Activated B cell treated with CpG ODN at 0.5 μM for 24 hours (primary cell): ENCODE measurements around the gene GBP4. TPM values are rescaled to one million over a fixed set of nuclear protein-coding genes. Genes with fewer than 3 reads are reported as not detected.

Experiments used
- ATAC-seq: fragments of 200-7000 bp; cut with Tn5 transposase; one replicate; pipeline ENCODE4 v1.10.0; 2021; ENCODE audit warnings: low read depth, mild to moderate bottlenecking, moderate library complexity
- CTCF ChIA-PET: fragments of 350-600 bp; sonication (Branson Sonifier 250); formaldehyde crosslinking; loops from one replicate; lab custom pipeline; 2021; ENCODE audit warnings: antibody characterized with exemption; lab: Charles Lee
- POLR2A ChIA-PET: fragments of 350-600 bp; sonication (Branson Sonifier 250); formaldehyde crosslinking; loops from one replicate; lab custom pipeline; 2021; ENCODE audit warnings: antibody characterized with exemption; lab: Charles Lee
- DNase-seq: peaks from one replicate; pipeline ENCODE4 v3.0.0; 2022
- H3K27ac Mint-ChIP-seq: one replicate; pipeline ENCODE4 v1.8.0; 2020; ENCODE audit warnings: mixed read lengths
- H3K27me3 Mint-ChIP-seq: one replicate; pipeline ENCODE4 v1.8.0; 2021; ENCODE audit warnings: mixed read lengths
- H3K36me3 Mint-ChIP-seq: one replicate; pipeline ENCODE4 v1.8.0; 2021; ENCODE audit warnings: low read depth, mixed read lengths
- H3K4me1 Mint-ChIP-seq: one replicate; pipeline ENCODE4 v1.8.0; 2021; ENCODE audit warnings: mixed read lengths
- H3K4me3 Mint-ChIP-seq: one replicate; pipeline ENCODE4 v1.8.0; 2020; ENCODE audit warnings: mild to moderate bottlenecking, mixed read lengths
- H3K9me3 Mint-ChIP-seq: one replicate; pipeline ENCODE4 v1.8.0; 2020; ENCODE audit warnings: mixed read lengths
- CTCF ChIP-seq: fragments of 200-600 bp; IDR thresholded peaks from one replicate; pipeline ENCODE4 v1.8.0; 2022; ENCODE audit warnings: antibody characterized with exemption, mild to moderate bottlenecking
- intact Hi-C: fragments of 100-400 bp; cut with micrococcal nuclease; formaldehyde crosslinking; loops from one replicate; pipeline ENCODE4 v1.15.1; 2024
- total RNA-seq: library from RNA; stranded (reverse); gene quantifications from 2 replicates; pipeline ENCODE4 v1.2.3, GENCODE V29; 2022

The GBP4 gene
- total RNA-seq, 1 donor from 2014 or later: 19.2 TPM

- H3K4me1 Mint-ChIP-seq: peaks cover 63% of the 10 kb centered on the region
- peaks cover 19% of the 10 kb centered on the region for H3K36me3 Mint-ChIP-seq
- no peak for DNase-seq
- ATAC-seq: peak; percentile 71
- ChIA-PET CTCF (no interaction called here), POLR2A (interaction anchor here (0.9 kb wide), 1 partner anchor 75 kb away, joined by 4 read pairs; no protein-coding TSS in a partner anchor)
- TF ChIP-seq CTCF: no peak
- intact Hi-C loops: loop anchor here (1.0 kb wide), 1 partner anchor 71 kb away; the partner anchor contains the start of gene GBP5
- peak overlapping the region; percentile 92 for H3K27ac Mint-ChIP-seq
- peaks cover 8% of the 10 kb centered on the region for H3K9me3 Mint-ChIP-seq
- peak overlapping the region; percentile 69 for H3K4me3 Mint-ChIP-seq
- no peaks in the 10 kb centered on the region for H3K27me3 Mint-ChIP-seq
These were observed 2.5 kb upstream of the GBP4 start for GRCh38 chr1:89201106-89201794.

GRCh38 chr1:89200663-89201062 lies 1.9 kb upstream of the GBP4 start:
- CTCF ChIA-PET: interaction anchor here (1.0 to 2.4 kb wide), 2 partner anchors 156 to 158 kb away, joined by 3 to 7 read pairs; no protein-coding TSS in a partner anchor
- Mint-ChIP-seq H3K4me1 (peaks cover 69% of the 10 kb centered on the region), H3K4me3 (peak overlapping the region; percentile 69), H3K36me3 (peaks cover 19% of the 10 kb centered on the region), H3K27me3 (no peaks in the 10 kb centered on the region), H3K9me3 (peaks cover 7% of the 10 kb centered on the region), H3K27ac (peak overlapping the region; percentile 92)
- POLR2A ChIA-PET: interaction anchor here (0.7 to 4.0 kb wide), 3 partner anchors 73 to 120 kb away, joined by 3 to 42 read pairs (median 9); partner anchors contain the start of gene GBP5
- no peak for TF ChIP-seq CTCF
- DNase-seq: no peak
- ATAC-seq: peak; percentile 43
- intact Hi-C loops: loop anchor here (1.0 kb wide), 1 partner anchor 72 kb away; the partner anchor contains the start of gene GBP5

- TF ChIP-seq CTCF: no peak
- no peaks in the 10 kb centered on the region for H3K27me3 Mint-ChIP-seq
- intact Hi-C loops: loop anchor here (1.0 to 10.0 kb wide), 6 partner anchors 69 to 515 kb away; partner anchors contain the start of genes GBP2, GTF2B and PKN2
- DNase-seq (no peak), ATAC-seq (no peak)
- H3K36me3 Mint-ChIP-seq: peaks cover 30% of the 10 kb centered on the region
- H3K9me3 Mint-ChIP-seq: peaks cover 7% of the 10 kb centered on the region
- ChIA-PET POLR2A (interaction anchor here (0.6 to 4.0 kb wide), 11 partner anchors 10 to 495 kb away, joined by 3 to 42 read pairs (median 4); partner anchors contain the start of genes GBP3 and GBP5), CTCF (interaction anchor here (1.0 to 2.4 kb wide), 5 partner anchors 114 to 159 kb away, joined by 3 to 8 read pairs (median 5); no protein-coding TSS in a partner anchor)
- peaks cover 76% of the 10 kb centered on the region for H3K4me1 Mint-ChIP-seq
- peak overlapping the region; percentile 96 for H3K4me3 Mint-ChIP-seq
- peak overlapping the region; percentile 92 for H3K27ac Mint-ChIP-seq
These were observed 836 bp upstream of the GBP4 start for GRCh38 chr1:89199525-89200031.

- Mint-ChIP-seq H3K4me1 (peaks cover 72% of the 10 kb centered on the region), H3K27me3 (no peaks in the 10 kb centered on the region), H3K9me3 (no peaks in the 10 kb centered on the region), H3K4me3 (peak overlapping the region; percentile 96), H3K36me3 (peaks cover 39% of the 10 kb centered on the region), H3K27ac (peak overlapping the region; percentile 92)
- POLR2A ChIA-PET: interaction anchor here (0.8 to 4.0 kb wide), 4 partner anchors 75 to 160 kb away, joined by 3 to 42 read pairs (median 8); partner anchors contain the start of genes GBP1 and GBP5
- ATAC-seq: peak; percentile 1
- intact Hi-C loops: loop anchor here (2.0 to 10.0 kb wide), 5 partner anchors 71 to 513 kb away; partner anchors contain the start of genes GBP2, GTF2B and PKN2
- no peak for DNase-seq
- CTCF ChIA-PET: interaction anchor here (0.6 to 2.4 kb wide), 7 partner anchors 73 to 181 kb away, joined by 3 to 8 read pairs (median 5); partner anchors contain the start of genes GBP1 and GBP5
- no peak for TF ChIP-seq CTCF
These were observed 661 bp downstream of the GBP4 start for GRCh38 chr1:89198081-89198480.
